ENCODE data around the gene EMSY. TPM values are rescaled to one million over a fixed set of nuclear protein-coding genes. Genes with fewer than 3 reads are reported as not detected.
A peak's percentile ranks its signal among the peaks of the same experiment; 100 is the strongest.
"Not testable (repeated sequence)": the region's sequence is repeated elsewhere in the genome, so short reads cannot be mapped to it uniquely, and the experiment has no call there.

Gene EMSY
- total RNA-seq, 4 donors from 2014 or later, result 29.0 to 39.8 (median 37.5) TPM

- no peaks in the 10 kb centered on the region for H3K9me3 ChIP-seq
- H3K4me3 ChIP-seq, result no peak overlapping the region
- WGBS, 2 donors (ENCODE audit: low coverage in 1 of 2), result 28% methylated on average over 5 of the region's 18 CpGs; no CpG with 5 or more reads in 1 of the 2 donors
- H3K4me1 ChIP-seq, result peaks cover 0 to 33% (median 0%) of the 10 kb centered on the region in 3 donors
- H3K36me3 ChIP-seq, result no peaks in the 10 kb centered on the region
- peak; percentile 47 for ATAC-seq
- no peaks in the 10 kb centered on the region for H3K27me3 ChIP-seq
- TF ChIP-seq, protein P1, sequence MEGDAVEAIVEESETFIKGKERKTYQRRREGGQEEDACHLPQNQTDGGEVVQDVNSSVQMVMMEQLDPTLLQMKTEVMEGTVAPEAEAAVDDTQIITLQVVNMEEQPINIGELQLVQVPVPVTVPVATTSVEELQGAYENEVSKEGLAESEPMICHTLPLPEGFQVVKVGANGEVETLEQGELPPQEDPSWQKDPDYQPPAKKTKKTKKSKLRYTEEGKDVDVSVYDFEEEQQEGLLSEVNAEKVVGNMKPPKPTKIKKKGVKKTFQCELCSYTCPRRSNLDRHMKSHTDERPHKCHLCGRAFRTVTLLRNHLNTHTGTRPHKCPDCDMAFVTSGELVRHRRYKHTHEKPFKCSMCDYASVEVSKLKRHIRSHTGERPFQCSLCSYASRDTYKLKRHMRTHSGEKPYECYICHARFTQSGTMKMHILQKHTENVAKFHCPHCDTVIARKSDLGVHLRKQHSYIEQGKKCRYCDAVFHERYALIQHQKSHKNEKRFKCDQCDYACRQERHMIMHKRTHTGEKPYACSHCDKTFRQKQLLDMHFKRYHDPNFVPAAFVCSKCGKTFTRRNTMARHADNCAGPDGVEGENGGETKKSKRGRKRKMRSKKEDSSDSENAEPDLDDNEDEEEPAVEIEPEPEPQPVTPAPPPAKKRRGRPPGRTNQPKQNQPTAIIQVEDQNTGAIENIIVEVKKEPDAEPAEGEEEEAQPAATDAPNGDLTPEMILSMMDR (IDR thresholded peaks at IDR 0.05), result peak in 2 of 4 experiments; percentile 12 to 48
- no peak for TF ChIP-seq EP300 (IDR thresholded peaks at IDR 0.05)
- H3K27ac ChIP-seq, result peak overlapping the region in 3 of 4 donors; percentile 57 to 69 (median 63)
Observed at GRCh38 chr11:76579056-76579751, 134.4 kb downstream of the EMSY start.

DNA sequence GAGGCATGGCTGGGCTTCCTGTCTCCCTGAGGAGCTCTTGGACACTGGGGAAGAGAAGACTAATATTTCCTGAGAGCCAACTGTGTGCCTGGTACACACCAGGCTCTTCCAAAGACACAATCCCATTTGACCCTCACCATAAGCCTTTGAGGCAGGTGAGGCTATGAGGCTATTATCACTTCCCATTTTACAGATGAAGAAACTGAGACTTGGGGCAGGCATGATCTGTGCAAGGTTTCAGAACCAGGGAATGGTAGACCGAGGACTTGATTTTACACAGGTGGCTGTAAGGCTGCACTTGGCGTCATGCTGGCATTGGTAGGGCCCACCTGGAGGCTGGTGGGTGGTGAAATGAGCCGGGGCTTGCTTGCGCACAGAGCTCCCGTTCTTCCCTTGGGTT is 134.9 kb downstream of the EMSY start:
- peak; percentile 4 for ATAC-seq
- 67% methylated on average over 3 of the region's 5 CpGs; no CpG with 5 or more reads in 1 of the 2 donors for WGBS, 2 donors (ENCODE audit: low coverage in 1 of 2)
- Histone ChIP-seq H3K4me1 (peaks cover 0 to 33% (median 0%) of the 10 kb centered on the region in 3 donors), H3K36me3 (no peaks in the 10 kb centered on the region), H3K27ac (peak overlapping the region in 3 of 4 donors; percentile 57 to 69 (median 63)), H3K4me3 (no peak overlapping the region), H3K27me3 (no peaks in the 10 kb centered on the region), H3K9me3 (no peaks in the 10 kb centered on the region)
- TF ChIP-seq EP300 (IDR thresholded peaks at IDR 0.05) (no peak), POLR2A (IDR thresholded peaks at IDR 0.05) (no peak), POLR2AphosphoS5 (IDR thresholded peaks at IDR 0.05) (no peak)
- TF ChIP-seq, protein P1 (IDR thresholded peaks at IDR 0.05), result no peak

DNA sequence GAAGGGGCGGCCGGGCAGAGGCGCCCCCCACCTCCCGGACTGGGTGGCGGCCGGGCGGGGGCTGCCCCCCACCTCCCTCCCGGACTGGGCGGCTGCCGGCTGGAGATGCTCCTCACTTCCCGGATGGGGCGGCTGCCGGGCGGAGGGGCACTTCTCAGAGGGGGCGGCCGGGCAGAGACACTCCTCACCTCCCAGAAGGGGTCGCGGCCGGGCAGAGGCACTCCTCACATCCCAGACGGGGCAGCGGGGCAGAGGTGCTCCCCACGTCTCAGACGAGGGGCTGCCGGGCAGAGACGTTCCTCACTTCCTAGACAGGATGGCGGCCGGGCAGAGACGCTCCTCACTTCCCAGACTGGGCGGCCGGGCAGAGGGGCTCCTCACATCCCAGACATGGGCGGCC is 137.7 kb downstream of the EMSY start:
- H3K4me3 ChIP-seq, result not testable (repeated sequence)

GRCh38 chr11:76587820-76588454 is 143.1 kb downstream of the EMSY start:
- no peak for ATAC-seq
- no peaks in the 10 kb centered on the region for H3K27me3 ChIP-seq
- TF ChIP-seq POLR2A (IDR thresholded peaks at IDR 0.05), result no peak
- TF ChIP-seq, protein P1 (IDR thresholded peaks at IDR 0.05), result no peak
- TF ChIP-seq POLR2AphosphoS5 (IDR thresholded peaks at IDR 0.05), result no peak
- no peak for TF ChIP-seq EP300 (IDR thresholded peaks at IDR 0.05)
- H3K4me3 ChIP-seq, result no peak overlapping the region
- H3K27ac ChIP-seq, result peak overlapping the region; percentile 14 to 70 (median 62)
- H3K36me3 ChIP-seq, result no peaks in the 10 kb centered on the region
- peaks cover 0 to 10% (median 0%) of the 10 kb centered on the region in 3 donors for H3K4me1 ChIP-seq
- no peaks in the 10 kb centered on the region for H3K9me3 ChIP-seq
- 49 to 67% methylated on average over 2 to 3 of the region's 5 CpGs for WGBS, 2 donors (ENCODE audit: low coverage in 1 of 2)

More for the DNA sequence above, 137.7 kb downstream of the EMSY start:
- not testable (repeated sequence) for H3K9me3 ChIP-seq, H3K27me3 ChIP-seq, H3K27ac ChIP-seq, ATAC-seq, H3K36me3 ChIP-seq
- no CpG with 5 or more reads among the region's 31 CpGs for WGBS, 2 donors (ENCODE audit: low coverage in 1 of 2)
- H3K4me1 ChIP-seq, result peaks cover 0 to 23% (median 0%) of the 10 kb centered on the region in 3 donors

GRCh38 chr11:76588455-76589325 is 143.9 kb downstream of the EMSY start:
- Histone ChIP-seq H3K36me3 (no peaks in the 10 kb centered on the region), H3K4me3 (no peak overlapping the region), H3K9me3 (no peaks in the 10 kb centered on the region), H3K4me1 (peaks cover 0 to 10% (median 0%) of the 10 kb centered on the region in 3 donors), H3K27me3 (no peaks in the 10 kb centered on the region), H3K27ac (peak overlapping the region; percentile 14 to 70 (median 66))
- WGBS, 2 donors (ENCODE audit: low coverage in 1 of 2), result 73 to 89% methylated on average over 8 of the region's 25 CpGs
- TF ChIP-seq EP300 (IDR thresholded peaks at IDR 0.05) (no peak), POLR2A (IDR thresholded peaks at IDR 0.05) (no peak), POLR2AphosphoS5 (IDR thresholded peaks at IDR 0.05) (no peak)
- TF ChIP-seq, protein P1 (IDR thresholded peaks at IDR 0.05), result no peak
- ATAC-seq, result peak; percentile 77
